Natural killer cell (primary cell): ENCODE results near the gene AXIN1. TPM values are rescaled to one million over a fixed set of nuclear protein-coding genes. Genes with fewer than 3 reads are reported as not detected.

Experiments used
- ATAC-seq, 3 donors: fragments of 150-1000 bp in 2 of 3; fragments of 200-7000 bp in 1 of 3; cut with Tn5 transposase; 1 replicate in 1 of 3; 2 replicates in 2 of 3; pipeline ENCODE4 v1.10.0; 2021; ENCODE audit warnings: mild to moderate bottlenecking in 2 of 3, moderate library complexity in 2 of 3
- DNase-seq, 2 donors: peaks; one replicate each; pipeline versions ENCODE4 v3.0.0 to v3.0.0-alpha.2; 2013 to 2021; ENCODE audit warnings: mixed read lengths in 1 of 2
- H3K27ac ChIP-seq: one replicate; pipeline ENCODE4 v1.5.1; 2013; ENCODE audit warnings: mild to moderate bottlenecking, low read length
- H3K27me3 ChIP-seq: one replicate; pipeline ENCODE4 v1.6.1; 2013; ENCODE audit warnings: low read length; ENCODE audit not compliant: control insufficient read depth, insufficient read depth
- H3K36me3 ChIP-seq: one replicate; pipeline ENCODE4 v1.6.1; 2013; ENCODE audit warnings: low read length; ENCODE audit not compliant: control insufficient read depth, insufficient read depth
- H3K4me1 ChIP-seq: one replicate; pipeline ENCODE4 v1.6.1; 2013; ENCODE audit warnings: low read length; ENCODE audit not compliant: control insufficient read depth, insufficient read depth
- H3K4me3 ChIP-seq: one replicate; pipeline ENCODE4 v1.5.1; 2013; ENCODE audit warnings: low read length
- H3K9me3 ChIP-seq: one replicate; pipeline ENCODE4 v1.6.1; 2013; ENCODE audit warnings: low read length; ENCODE audit not compliant: control insufficient read depth, insufficient read depth
- H3K27ac Mint-ChIP-seq, 2 donors: one replicate each; pipeline ENCODE4 v1.8.0; 2022; ENCODE audit warnings: mild to moderate bottlenecking in 2 of 2, mixed read lengths in 2 of 2, moderate library complexity in 1 of 2
- H3K27me3 Mint-ChIP-seq, 2 donors: one replicate each; pipeline ENCODE4 v1.8.0; 2022; ENCODE audit warnings: low read depth in 2 of 2, mixed read lengths in 2 of 2
- H3K36me3 Mint-ChIP-seq: one replicate; pipeline ENCODE4 v1.8.0; 2022; ENCODE audit warnings: mixed read lengths
- H3K4me1 Mint-ChIP-seq, 2 donors: one replicate each; pipeline ENCODE4 v1.8.0; 2022; ENCODE audit warnings: mixed read lengths in 2 of 2
- H3K4me3 Mint-ChIP-seq: one replicate; pipeline ENCODE4 v1.8.0; 2022; ENCODE audit warnings: mild to moderate bottlenecking, moderate library complexity, mixed read lengths
- H3K9me3 Mint-ChIP-seq, 2 donors: one replicate each; pipeline ENCODE4 v1.8.0; 2022; ENCODE audit warnings: mixed read lengths in 2 of 2
- CTCF ChIP-seq: fragments of 200-600 bp; IDR thresholded peaks from one replicate; pipeline ENCODE4 v1.8.0; 2022; ENCODE audit warnings: antibody characterized with exemption
- WGBS: methylation state at CpG from one replicate; pipeline ENCODE4 v1.1.7; 2013; ENCODE audit warnings: missing lambda C conversion rate; ENCODE audit not compliant: insufficient coverage; 5-methylcytosine and 5-hydroxymethylcytosine counted together
- intact Hi-C: fragments of 100-400 bp; cut with micrococcal nuclease; formaldehyde crosslinking; loops from one replicate; pipeline ENCODE4 v1.14.2; 2022
- total RNA-seq, 4 donors: library from RNA; stranded (reverse); fragments of 120-200 nt in 1 of 4; gene quantifications; one replicate each; pipeline versions ENCODE4 v1.2.3 to v1.2.4, GENCODE V29; 2013 to 2022

The AXIN1 gene
- total RNA-seq, 3 donors from 2014 or later (not counting 1 experiment from before 2014, with no cell fraction given), result 100 to 122 (median 106) TPM

GRCh38 chr16:281660-282255, 70.8 kb downstream of the AXIN1 start:
- peaks cover 0 to 10% of the 10 kb centered on the region in 2 donors for H3K27me3 Mint-ChIP-seq
- TF ChIP-seq CTCF, result no peak
- H3K9me3 Mint-ChIP-seq, result no peaks in the 10 kb centered on the region
- no peak overlapping the region for H3K27ac ChIP-seq
- H3K4me3 Mint-ChIP-seq, result no peak overlapping the region
- H3K36me3 ChIP-seq, result peaks cover 5% of the 10 kb centered on the region
- intact Hi-C loops, result no loop called here
- H3K4me3 ChIP-seq, result no peak overlapping the region
- no peaks in the 10 kb centered on the region for H3K9me3 ChIP-seq
- WGBS, result 81% methylated on average over 25 of the region's 25 CpGs
- peaks cover 6 to 10% of the 10 kb centered on the region in 2 donors for H3K4me1 Mint-ChIP-seq
- no peaks in the 10 kb centered on the region for H3K36me3 Mint-ChIP-seq
- H3K4me1 ChIP-seq, result peaks cover 25% of the 10 kb centered on the region
- no peak overlapping the region for H3K27ac Mint-ChIP-seq
- peaks cover 15% of the 10 kb centered on the region for H3K27me3 ChIP-seq
- DNase-seq (no peak), ATAC-seq (no peak)

GRCh38 chr16:280991-281659, 71.4 kb downstream of the AXIN1 start:
- Histone ChIP-seq H3K9me3 (no peaks in the 10 kb centered on the region), H3K27me3 (peaks cover 19% of the 10 kb centered on the region), H3K36me3 (no peaks in the 10 kb centered on the region), H3K4me3 (no peak overlapping the region), H3K4me1 (peaks cover 25% of the 10 kb centered on the region), H3K27ac (no peak overlapping the region)
- peaks cover 0 to 14% of the 10 kb centered on the region in 2 donors for H3K27me3 Mint-ChIP-seq
- no peak overlapping the region for H3K27ac Mint-ChIP-seq
- intact Hi-C loops, result no loop called here
- 57% methylated on average over 27 of the region's 27 CpGs for WGBS
- DNase-seq, result no peak
- no peak overlapping the region for H3K4me3 Mint-ChIP-seq
- no peaks in the 10 kb centered on the region for H3K36me3 Mint-ChIP-seq
- no peaks in the 10 kb centered on the region for H3K9me3 Mint-ChIP-seq
- no peak for ATAC-seq
- H3K4me1 Mint-ChIP-seq, result peaks cover 6 to 10% of the 10 kb centered on the region in 2 donors
- TF ChIP-seq CTCF, result no peak

GRCh38 chr16:280552-280951, 72.0 kb downstream of the AXIN1 start, which contains the start of gene ARHGDIG:
Gene ARHGDIG, plus strand, starts transcription at chr16:280591. Its CDS starts 90 bp downstream, at chr16:280681.
- Histone ChIP-seq H3K27me3 (peaks cover 19% of the 10 kb centered on the region), H3K4me3 (no peak within 1 kb of the TSS), H3K36me3 (no peaks in the 10 kb centered on the region), H3K27ac (no peak within 1 kb of the TSS), H3K4me1 (peaks cover 25% of the 10 kb centered on the region), H3K9me3 (no peaks in the 10 kb centered on the region)
- DNase-seq (peak in 1 of 2 donors; percentile 26), ATAC-seq (peak in 2 of 3 donors; percentile 41 to 48)
- H3K27me3 Mint-ChIP-seq, result peaks cover 0 to 15% of the 10 kb centered on the region in 2 donors
- TF ChIP-seq CTCF, result no peak
- no peak within 1 kb of the TSS for H3K27ac Mint-ChIP-seq
- intact Hi-C loops, result no loop called here
- H3K4me3 Mint-ChIP-seq, result no peak within 1 kb of the TSS
- WGBS, result 3% methylated on average over 54 of the region's 54 CpGs
- H3K36me3 Mint-ChIP-seq, result no peaks in the 10 kb centered on the region
- H3K4me1 Mint-ChIP-seq, result peaks cover 6 to 10% of the 10 kb centered on the region in 2 donors
- no peaks in the 10 kb centered on the region for H3K9me3 Mint-ChIP-seq
